HG03139 (cell line): ENCODE results near the gene PNMA6A.
"Not testable (repeated sequence)": the region's sequence is repeated elsewhere in the genome, so short reads cannot be mapped to it uniquely, and the experiment has no call there.

ENCODE experiments used
- ATAC-seq: cut with Tn5 transposase; IDR thresholded peaks from one replicate; pipeline ENCODE4 v1.9.1; 2021; ENCODE audit not compliant: unreplicated experiment

Gene PNMA6A

GRCh38 chrX:153074935-153075334, 2.7 kb downstream of the PNMA6A start:
- ATAC-seq, result no peak

- no peak for ATAC-seq
Observed at GRCh38 chrX:153075366-153075765, 3.1 kb downstream of the PNMA6A start.

- ATAC-seq, result not testable (repeated sequence)
Observed at GRCh38 chrX:153077437-153078135, 5.3 kb downstream of the PNMA6A start.

GRCh38 chrX:153083238-153083923, 11.1 kb downstream of the PNMA6A start:
- not testable (repeated sequence) for ATAC-seq

GRCh38 chrX:153102418-153102817, 30.2 kb downstream of the PNMA6A start:
- no peak for ATAC-seq

- not testable (repeated sequence) for ATAC-seq
Observed at GRCh38 chrX:153104959-153105358, 32.7 kb downstream of the PNMA6A start.

- ATAC-seq, result not testable (repeated sequence)
Observed at GRCh38 chrX:153106092-153106801, 34.0 kb downstream of the PNMA6A start.

- ATAC-seq, result not testable (repeated sequence)
Observed at GRCh38 chrX:153110735-153111134, 38.5 kb downstream of the PNMA6A start.

GRCh38 chrX:153113851-153114250, 41.6 kb downstream of the PNMA6A start:
- not testable (repeated sequence) for ATAC-seq

- ATAC-seq, result not testable (repeated sequence)
Observed at GRCh38 chrX:153117754-153118153, 45.5 kb downstream of the PNMA6A start.

- ATAC-seq, result not testable (repeated sequence)
Observed at GRCh38 chrX:153120230-153120629, 48.0 kb downstream of the PNMA6A start.

GRCh38 chrX:153123468-153123867, 51.2 kb downstream of the PNMA6A start:
- ATAC-seq, result not testable (repeated sequence)
